ENCODE measurements around the gene TNNT3. TPM values are rescaled to one million over a fixed set of nuclear protein-coding genes. Genes with fewer than 3 reads are reported as not detected.

Gene TNNT3
- total and polyA plus RNA-seq, 2 of the 4 experiments (the other 2 are of a cell fraction) = not detected

GRCh38 chr11:1883346-1884302, 35.9 kb upstream of the TNNT3 start:
- Histone ChIP-seq H2BK120ac (ENCODE audit: low read depth, low read length) (no peak overlapping the region), H3K23ac (ENCODE audit: low read depth, low read length) (no peak overlapping the region), H3K9me1 (ENCODE audit: insufficient read depth, low read length) (no peaks in the 10 kb centered on the region), H4K8ac (ENCODE audit: low read depth in 2 of 2, low read length in 2 of 2) (no peak overlapping the region), H3K4me3 (ENCODE audit: insufficient read depth, low read depth, low read length) (no peak overlapping the region), H3K14ac (replicated peaks; ENCODE audit: low read depth, low read length) (no peak overlapping the region), H2AK5ac (ENCODE audit: low read depth, low read length) (no peak overlapping the region), H2AK9ac (replicated peaks; ENCODE audit: low read depth, low read length, poor library complexity) (no peak overlapping the region), H3K4ac (ENCODE audit: low read depth, low read length) (no peak overlapping the region), H3K4me1 (ENCODE audit: control insufficient read depth, insufficient read depth, low read length) (no peaks in the 10 kb centered on the region), H3K18ac (ENCODE audit: low read depth, low read length) (no peak overlapping the region), H3K79me1 (ENCODE audit: low read depth in 1 of 2, low read length in 2 of 2) (no peaks in the 10 kb centered on the region), H4K5ac (ENCODE audit: low read depth, low read length) (no peak overlapping the region), H2BK20ac (ENCODE audit: low read depth, low read length) (no peak overlapping the region), H3K27ac (ENCODE audit: insufficient read depth, low read length) (no peak overlapping the region), H2AFZ (replicated peaks; ENCODE audit: low read length, poor library complexity) (no peak overlapping the region), H3K9ac (ENCODE audit: low read depth, low read length) (no peak overlapping the region), H2BK5ac (ENCODE audit: low read depth, low read length, poor library complexity, severe bottlenecking) (no peak overlapping the region), H2BK15ac (ENCODE audit: low read depth, low read length) (no peak overlapping the region), H4K91ac (ENCODE audit: insufficient read depth, low read depth, low read length) (no peak overlapping the region), H3K27me3 (ENCODE audit: control insufficient read depth, insufficient read depth, low read length) (peaks cover 26% of the 10 kb centered on the region), H3K36me3 (ENCODE audit: control insufficient read depth, insufficient read depth, low read length) (no peaks in the 10 kb centered on the region), H3K9me3 (ENCODE audit: control insufficient read depth, insufficient read depth, low read length) (no peaks in the 10 kb centered on the region), H3K4me2 (ENCODE audit: low read depth, low read length) (no peak overlapping the region), H3K56ac (ENCODE audit: extremely low read depth, insufficient read depth, low read length) (no peak overlapping the region), H4K20me1 (ENCODE audit: insufficient read depth, low read length) (no peaks in the 10 kb centered on the region)
- DNase-seq (no peak), ATAC-seq (ENCODE audit: low read depth) (no peak)
- ChIA-PET CTCF (interaction anchor here (0.5 kb wide), 1 partner anchor 197 kb away, joined by 4 read pairs; no protein-coding TSS in a partner anchor), POLR2A (ENCODE audit: unreplicated experiment) (no interaction called here)
- dilution Hi-C loops (cut with HindIII; ENCODE audit: low sequenced_read_pairs, unreplicated experiment) (no loop called here), in situ Hi-C loops (cut with MboI; ENCODE audit: low sequenced_read_pairs) (loop anchor here (5.0 kb wide), 1 partner anchor 269 kb away; no protein-coding TSS in a partner anchor), intact Hi-C loops (cut with micrococcal nuclease) (no loop called here)
- WGBS, 2 experiments (ENCODE audit: extremely low coverage in 2 of 2, insufficient read length in 1 of 2) = no CpG with 5 or more reads among the region's 14 CpGs
- no TSS peak for BruUV-seq (replicated peaks)
- TF ChIP-seq RFX5 (IDR thresholded peaks at IDR 0.05; ENCODE audit: low read depth, low read length) = no peak
- TF ChIP-seq SMC3 (IDR thresholded peaks at IDR 0.05; ENCODE audit: low read depth, low read length) = no peak
- TF ChIP-seq NFE2L2 (IDR thresholded peaks at IDR 0.05; ENCODE audit: low read depth, low read length) = no peak
- TF ChIP-seq CTCF (conservative IDR thresholded peaks at IDR 0.05; ENCODE audit: low read depth, low read length) = no peak
- TF ChIP-seq MAFK (IDR thresholded peaks at IDR 0.05; ENCODE audit: low read depth, low read length) = no peak
- no peak for TF ChIP-seq FOS (IDR thresholded peaks at IDR 0.05; ENCODE audit: low read depth, low read length)
- TF ChIP-seq BHLHE40 (IDR thresholded peaks at IDR 0.05; ENCODE audit: low read depth, low read length) = no peak
- TF ChIP-seq ELK1 (IDR thresholded peaks at IDR 0.05; ENCODE audit: borderline replicate concordance, low read depth, low read length) = no peak
- no peak for TF ChIP-seq RCOR1 (IDR thresholded peaks at IDR 0.05; ENCODE audit: insufficient replicate concordance, low read length)
- no peak for TF ChIP-seq POLR2A (IDR thresholded peaks at IDR 0.05; ENCODE audit: low read depth, low read length)
- no peak for TF ChIP-seq MXI1 (IDR thresholded peaks at IDR 0.05; ENCODE audit: borderline replicate concordance, low read depth, low read length)
- no peak for TF ChIP-seq CEBPB (IDR thresholded peaks at IDR 0.05; ENCODE audit: low read depth, low read length)
- no peak for TF ChIP-seq CHD1 (IDR thresholded peaks at IDR 0.05; ENCODE audit: low read depth, low read length)
- no peak for TF ChIP-seq MAZ (IDR thresholded peaks at IDR 0.05; ENCODE audit: borderline replicate concordance, low read depth, low read length)

All from IMR-90 (cell line).